ENCODE measurements around the gene TROAP. TPM values are rescaled to one million over a fixed set of nuclear protein-coding genes. Genes with fewer than 3 reads are reported as not detected.
"Not testable (repeated sequence)": the region's sequence is repeated elsewhere in the genome, so short reads cannot be mapped to it uniquely, and the experiment has no call there.

Gene TROAP
- total RNA-seq, 6 experiments from 2014 or later: 14.1 to 37.4 (median 34.5) TPM

- peaks cover 21% of the 10 kb centered on the region for H3K27me3 Mint-ChIP-seq (ENCODE audit: insufficient read depth)
Measured at GRCh38 chr12:49332891-49333371, 9.9 kb downstream of the TROAP start.

GRCh38 chr12:49333778-49334177, 10.7 kb downstream of the TROAP start:
- H3K9me3 Mint-ChIP-seq; H3K36me3 Mint-ChIP-seq (ENCODE audit: low read depth); DNase-seq; H3K27ac Mint-ChIP-seq; H3K4me3 Mint-ChIP-seq: not testable (repeated sequence)
- H3K4me1 Mint-ChIP-seq (ENCODE audit: low read depth): peaks cover 13% of the 10 kb centered on the region
- H3K27me3 Mint-ChIP-seq (ENCODE audit: insufficient read depth): peaks cover 21% of the 10 kb centered on the region

More at GRCh38 chr12:49332891-49333371, 9.9 kb downstream of the TROAP start:
- TF ChIP-seq CTCF (IDR thresholded peaks at IDR 0.05): no peak
- H3K27ac Mint-ChIP-seq: no peak overlapping the region
- no peak overlapping the region for H3K4me3 Mint-ChIP-seq
- peaks cover 13% of the 10 kb centered on the region for H3K4me1 Mint-ChIP-seq (ENCODE audit: low read depth)
- DNase-seq: no peak
- peaks cover 5% of the 10 kb centered on the region; the same call in 1 of the 2 replicates for H3K36me3 Mint-ChIP-seq (ENCODE audit: low read depth)
- H3K9me3 Mint-ChIP-seq: no peaks in the 10 kb centered on the region

- Mint-ChIP-seq H3K4me1 (ENCODE audit: low read depth) (peaks cover 13% of the 10 kb centered on the region), H3K9me3 (no peaks in the 10 kb centered on the region), H3K27me3 (ENCODE audit: insufficient read depth) (peaks cover 21% of the 10 kb centered on the region), H3K4me3 (no peak overlapping the region), H3K36me3 (ENCODE audit: low read depth) (no peaks in the 10 kb centered on the region; the same call in 1 of the 2 replicates), H3K27ac (no peak overlapping the region)
- DNase-seq: no peak
- no peak for TF ChIP-seq CTCF (IDR thresholded peaks at IDR 0.05)
Measured at GRCh38 chr12:49334226-49334625, 11.2 kb downstream of the TROAP start.

- H3K36me3 Mint-ChIP-seq (ENCODE audit: low read depth): no peaks in the 10 kb centered on the region; the same call in 1 of the 2 replicates
- peaks cover 13% of the 10 kb centered on the region for H3K4me1 Mint-ChIP-seq (ENCODE audit: low read depth)
- H3K27me3 Mint-ChIP-seq (ENCODE audit: insufficient read depth): peaks cover 21% of the 10 kb centered on the region
- no peak overlapping the region for H3K4me3 Mint-ChIP-seq
- TF ChIP-seq CTCF (IDR thresholded peaks at IDR 0.05): no peak
- H3K9me3 Mint-ChIP-seq: no peaks in the 10 kb centered on the region
- no peak for DNase-seq
- H3K27ac Mint-ChIP-seq: no peak overlapping the region
Measured at GRCh38 chr12:49334681-49335080, 11.6 kb downstream of the TROAP start.

- Mint-ChIP-seq H3K4me3 (no peak overlapping the region; the same call in 1 of the 2 replicates), H3K9me3 (no peaks in the 10 kb centered on the region), H3K27ac (no peak overlapping the region), H3K4me1 (ENCODE audit: low read depth) (peaks cover 13% of the 10 kb centered on the region), H3K27me3 (ENCODE audit: insufficient read depth) (peaks cover 26% of the 10 kb centered on the region), H3K36me3 (ENCODE audit: low read depth) (no peaks in the 10 kb centered on the region; the same call in 1 of the 2 replicates)
- no peak for TF ChIP-seq CTCF (IDR thresholded peaks at IDR 0.05)
- DNase-seq: no peak
Measured at GRCh38 chr12:49335118-49335954, 12.3 kb downstream of the TROAP start.

Data from HFFc6 (cell line).